Mucosa of descending colon (tissue), 3 donors: Measurements from ENCODE around the gene ELMO2. TPM values are rescaled to one million over a fixed set of nuclear protein-coding genes. Genes with fewer than 3 reads are reported as not detected.

Source experiments
- ATAC-seq: fragments of 200-7000 bp; cut with Tn5 transposase; one replicate; pipeline ENCODE4 v1.9.1; 2020; ENCODE audit warnings: mild to moderate bottlenecking, moderate library complexity
- DNase-seq, 3 donors: peaks; one replicate each; pipeline ENCODE4 v3.0.0-alpha.2; 2020
- H3K36me3 ChIP-seq: fragments of 200-600 bp; one replicate; pipeline ENCODE4 v1.8.0; 2021; ENCODE audit warnings: low read depth, mild to moderate bottlenecking
- H3K4me1 ChIP-seq: fragments of 200-600 bp; one replicate; pipeline ENCODE4 v1.8.0; 2021; ENCODE audit warnings: low read depth, mild to moderate bottlenecking
- H3K4me3 ChIP-seq: fragments of 200-600 bp; one replicate; pipeline ENCODE4 v1.8.0; 2021; ENCODE audit warnings: mild to moderate bottlenecking
- H3K9me3 ChIP-seq: fragments of 200-600 bp; one replicate; pipeline ENCODE4 v1.8.0; 2021; ENCODE audit warnings: mild to moderate bottlenecking
- CTCF ChIP-seq: fragments of 200-600 bp; IDR thresholded peaks from one replicate; pipeline ENCODE4 v1.8.0; 2022; ENCODE audit warnings: antibody characterized with exemption, mild to moderate bottlenecking
- intact Hi-C, 2 donors: fragments of 100-400 bp; cut with DNase I in 1 of 2; cut with micrococcal nuclease in 1 of 2; formaldehyde crosslinking; loops; one replicate each; pipeline versions ENCODE4 v1.11.0 to v1.11.1; 2022; cut with DNase I, micrococcal nuclease
- total RNA-seq, 3 donors: library from RNA; stranded (reverse); fragmentation: NEBNext Ultra II Directional in 2 of 3; extraction: Animal tissue kit (Norgen Biotek cat#: 25700) in 2 of 3; gene quantifications; one replicate each; pipeline versions ENCODE4 v1.2.1 to v1.2.4, GENCODE V29; 2021 to 2023
- donor health status: DM: no; HTN: no; CAD: no; lungs with moderate emphysema.
- donor health status: DM: no; HTN: no; CAD: no.
- donor health status: DM: no; HTN: yes; CAD: no.

The ELMO2 gene
- total RNA-seq, 3 donors from 2014 or later = 21.2 to 46.6 (median 27.1) TPM

- no peak for TF ChIP-seq CTCF
- H3K4me1 ChIP-seq = peaks cover 33% of the 10 kb centered on the region
- H3K36me3 ChIP-seq = no peaks in the 10 kb centered on the region
- intact Hi-C loops = no loop called here
- no peaks in the 10 kb centered on the region for H3K9me3 ChIP-seq
- ATAC-seq (peak; percentile 83), DNase-seq (no peak)
- H3K4me3 ChIP-seq = no peak overlapping the region
Measured at GRCh38 chr20:46399401-46399800, 7.0 kb downstream of the ELMO2 start.

- Histone ChIP-seq H3K9me3 (no peaks in the 10 kb centered on the region), H3K36me3 (no peaks in the 10 kb centered on the region), H3K4me1 (peaks cover 31% of the 10 kb centered on the region), H3K4me3 (no peak overlapping the region)
- ATAC-seq (no peak), DNase-seq (no peak)
- intact Hi-C loops = no loop called here
- no peak for TF ChIP-seq CTCF
Measured at GRCh38 chr20:46398963-46399362, 7.5 kb downstream of the ELMO2 start.

GRCh38 chr20:46396052-46396740 lies 10.2 kb downstream of the ELMO2 start:
- DNase-seq (no peak), ATAC-seq (no peak)
- no peaks in the 10 kb centered on the region for H3K9me3 ChIP-seq
- no peak for TF ChIP-seq CTCF
- H3K36me3 ChIP-seq = peaks cover 7% of the 10 kb centered on the region
- no peak overlapping the region for H3K4me3 ChIP-seq
- intact Hi-C loops = no loop called here
- H3K4me1 ChIP-seq = peaks cover 21% of the 10 kb centered on the region

GRCh38 chr20:46394872-46395760 lies 11.3 kb downstream of the ELMO2 start:
- Histone ChIP-seq H3K4me3 (no peak overlapping the region), H3K4me1 (peaks cover 14% of the 10 kb centered on the region), H3K9me3 (no peaks in the 10 kb centered on the region), H3K36me3 (peaks cover 7% of the 10 kb centered on the region)
- ATAC-seq (no peak), DNase-seq (no peak)
- intact Hi-C loops = no loop called here
- no peak for TF ChIP-seq CTCF

- no peak for TF ChIP-seq CTCF
- H3K9me3 ChIP-seq = no peaks in the 10 kb centered on the region
- H3K36me3 ChIP-seq = peaks cover 7% of the 10 kb centered on the region
- no peak for DNase-seq
- H3K4me1 ChIP-seq = peaks cover 3% of the 10 kb centered on the region
- intact Hi-C loops = no loop called here
- no peak for ATAC-seq
- no peak overlapping the region for H3K4me3 ChIP-seq
Measured at GRCh38 chr20:46393967-46394366, 12.4 kb downstream of the ELMO2 start.
